WTC11 (cell line): ENCODE data around the gene OSBPL5.

Source experiments
- CTCF ChIP-seq: fragments of 200-600 bp; IDR thresholded peaks from 2 replicates; pipeline ENCODE4 v1.8.0; 2022; ENCODE audit warnings: antibody characterized with exemption
- E2F1 ChIP-seq: sonication (generic); formaldehyde crosslinking; IDR thresholded peaks from 2 replicates; pipeline ENCODE4 v1.8.0; 2022; ENCODE audit warnings: mild to moderate bottlenecking, missing genetic modification reagents
- IRF2 ChIP-seq: sonication (generic); formaldehyde crosslinking; IDR thresholded peaks from 2 replicates; pipeline ENCODE4 v1.8.0; 2022; ENCODE audit warnings: low read depth, missing genetic modification reagents, borderline replicate concordance
- PREB ChIP-seq: sonication (generic); formaldehyde crosslinking; IDR thresholded peaks from 2 replicates; pipeline ENCODE4 v1.8.1; 2022; ENCODE audit warnings: mild to moderate bottlenecking, missing genetic modification reagents, moderate library complexity, borderline replicate concordance
- ZNF416 ChIP-seq: fragments of 250-450 bp; sonication (Bioruptor Pico); IDR thresholded peaks from 2 replicates; pipeline ENCODE4 v1.9.0; 2021; ENCODE audit warnings: mild to moderate bottlenecking, inconsistent platforms

- no peak for TF ChIP-seq E2F1 (CRISPR knock-in tag)
- TF ChIP-seq CTCF: no peak
- TF ChIP-seq ZNF416: no peak
- TF ChIP-seq PREB: no peak
- no peak for TF ChIP-seq IRF2 (CRISPR knock-in tag)
Observed at GRCh38 chr11:3170756-3171650, 5.9 kb upstream of the OSBPL5 start.
